Transverse colon (tissue), 4 donors: ENCODE measurements around the gene VKORC1. TPM values are rescaled to one million over a fixed set of nuclear protein-coding genes. Genes with fewer than 3 reads are reported as not detected.

Experiments used
- DNase-seq: peaks from one replicate; pipeline ENCODE4 v3.0.0-alpha.2; 2019
- H3K27ac ChIP-seq, 4 donors: fragments of 200-600 bp; sonication (generic); 2 replicates each; pipeline ENCODE4 v1.5.1; 2016 to 2018; ENCODE audit warnings: inconsistent platforms in 4 of 4
- H3K27me3 ChIP-seq: fragments of 200-600 bp; sonication (generic); 2 replicates; pipeline ENCODE4 v1.5.1; 2017; ENCODE audit warnings: inconsistent platforms
- H3K36me3 ChIP-seq, 4 donors: fragments of 200-600 bp; sonication (generic); 2 replicates each; pipeline ENCODE4 v1.5.1; 2017 to 2019; ENCODE audit warnings: inconsistent platforms in 4 of 4
- H3K4me1 ChIP-seq, 4 donors: fragments of 200-600 bp; sonication (generic); 2 replicates each; pipeline ENCODE4 v1.5.1; 2017 to 2020; ENCODE audit warnings: inconsistent platforms in 4 of 4
- H3K4me3 ChIP-seq, 4 donors: fragments of 200-600 bp; sonication (generic); 1 replicate in 1 of 4; 2 replicates in 3 of 4; pipeline versions ENCODE4 v1.5.1 to v1.6.1; 2017 to 2019; ENCODE audit warnings: inconsistent platforms in 4 of 4
- H3K9me3 ChIP-seq, 2 donors: fragments of 200-600 bp; sonication (generic); 2 replicates each; pipeline ENCODE4 v1.5.1; 2017 to 2019; ENCODE audit warnings: inconsistent platforms in 2 of 2
- CTCF ChIP-seq, 5 experiments: fragments of 200-600 bp in 3 of 5; fragments of 450-650 bp in 2 of 5; sonication (generic) in 3 of 5; IDR thresholded peaks; 1 replicate in 2 of 5; 2 replicates in 3 of 5; pipeline ENCODE4 v1.5.1; 2016 to 2017; ENCODE audit warnings: antibody characterized with exemption in 5 of 5, inconsistent platforms in 3 of 5, mild to moderate bottlenecking in 2 of 5, moderate library complexity in 1 of 5
- EP300 ChIP-seq: sonication (generic); formaldehyde crosslinking; IDR thresholded peaks from one replicate; pipeline ENCODE4 v1.6.1; 2017; ENCODE audit warnings: antibody characterized with exemption, low read depth
- POLR2A ChIP-seq: fragments of 450-650 bp; IDR thresholded peaks from one replicate; pipeline ENCODE4 v1.6.1; 2016; ENCODE audit warnings: antibody characterized with exemption, mild to moderate bottlenecking, moderate library complexity
- POLR2AphosphoS5 ChIP-seq, 3 donors: sonication (generic); formaldehyde crosslinking; IDR thresholded peaks; one replicate each; pipeline ENCODE4 v1.6.1; 2016; ENCODE audit warnings: antibody characterized with exemption in 3 of 3
- WGBS, 2 donors: methylation state at CpG; one replicate each; pipeline ENCODE4 v1.1.5; 2018; ENCODE audit warnings: low coverage in 1 of 2; 5-methylcytosine and 5-hydroxymethylcytosine counted together
- in situ Hi-C, 4 donors: fragments of 200-750 bp; cut with MboI; loops; one replicate each; pipeline versions ENCODE4 v1.15.0 to v1.15.1; 2017; ENCODE audit warnings: low sequenced_read_pairs in 3 of 4, low pct_ligation_motif_present in 1 of 4, low pct_unique_long_range_greater_than_20kb in 1 of 4
- intact Hi-C: fragments of 100-400 bp; cut with DNase I; formaldehyde crosslinking; loops from one replicate; pipeline ENCODE4 v1.15.1; 2023; ENCODE audit warnings: low total_unique reads
- total RNA-seq, 4 donors: library from RNA; depleted of rRNA; stranded (reverse); fragments of >200 nt; gene quantifications; one replicate each; pipeline ENCODE4 v1.1.0, GENCODE V29; 2016

The VKORC1 gene
- total RNA-seq, 4 donors from 2014 or later: 29.5 to 89.0 (median 72.0) TPM

GRCh38 chr16:31117384-31118222, 23.0 kb upstream of the VKORC1 start, which contains the start of gene KAT8:
KAT8 (plus strand) TSS chr16:31117664; CDS start chr16:31117682, 18 bp downstream.
- peaks cover 12 to 57% (median 34%) of the 10 kb centered on the region in 4 donors for H3K4me1 ChIP-seq

GRCh38 chr16:31114468-31114867, 19.9 kb upstream of the VKORC1 start:
- Histone ChIP-seq H3K4me3 (no peak overlapping the region), H3K27me3 (no peaks in the 10 kb centered on the region), H3K27ac (peak overlapping the region; percentile 92 to 100 (median 96)), H3K4me1 (peaks cover 12 to 59% (median 35%) of the 10 kb centered on the region in 4 donors), H3K9me3 (no peaks in the 10 kb centered on the region), H3K36me3 (peaks cover 0 to 5% (median 3%) of the 10 kb centered on the region in 4 donors)
- TF ChIP-seq POLR2AphosphoS5 (IDR thresholded peaks at IDR 0.05): peak in 1 of 3 donors; percentile 39
- TF ChIP-seq POLR2A: no peak
- intact Hi-C loops: no loop called here
- 20 to 47% methylated on average over 1 to 8 of the region's 8 CpGs for WGBS, 2 donors
- in situ Hi-C loops: no loop called here
- no peak for DNase-seq

More at GRCh38 chr16:31117384-31118222, 23.0 kb upstream of the VKORC1 start, which contains the start of gene KAT8:
- intact Hi-C loops (no loop called here), in situ Hi-C loops (no loop called here)
- peak; percentile 99 for DNase-seq
- Histone ChIP-seq H3K27me3 (no peaks in the 10 kb centered on the region), H3K4me3 (peak within 1 kb of the TSS; percentile 68 to 92 (median 79)), H3K27ac (peak within 1 kb of the TSS; percentile 92 to 100 (median 96)), H3K9me3 (no peaks in the 10 kb centered on the region), H3K36me3 (peaks cover 0 to 29% (median 11%) of the 10 kb centered on the region in 4 donors)
- TF ChIP-seq POLR2A (peak; percentile 95), POLR2AphosphoS5 (IDR thresholded peaks at IDR 0.05) (peak; percentile 90 to 98 (median 98)), CTCF (IDR thresholded peaks at IDR 0.05) (no peak), EP300 (peak; percentile 80)
- WGBS, 2 donors: 0% methylated on average over 17 to 64 of the region's 68 CpGs

- Histone ChIP-seq H3K27me3 (no peaks in the 10 kb centered on the region), H3K9me3 (no peaks in the 10 kb centered on the region), H3K4me1 (peaks cover 5 to 60% (median 35%) of the 10 kb centered on the region in 4 donors), H3K36me3 (peaks cover 0 to 5% (median 3%) of the 10 kb centered on the region in 4 donors), H3K4me3 (no peak overlapping the region), H3K27ac (peak overlapping the region; percentile 92 to 100 (median 96))
- intact Hi-C loops (no loop called here), in situ Hi-C loops (no loop called here)
- no peak for DNase-seq
- TF ChIP-seq CTCF (IDR thresholded peaks at IDR 0.05) (no peak), POLR2AphosphoS5 (IDR thresholded peaks at IDR 0.05) (no peak), EP300 (no peak), POLR2A (no peak)
- WGBS, 2 donors: 61 to 80% methylated on average over 1 to 5 of the region's 5 CpGs
These were observed 18.8 kb upstream of the VKORC1 start for GRCh38 chr16:31113121-31114120.

GRCh38 chr16:31112711-31113110, 18.1 kb upstream of the VKORC1 start:
- peaks cover 0 to 5% (median 3%) of the 10 kb centered on the region in 4 donors for H3K36me3 ChIP-seq
- intact Hi-C loops (no loop called here), in situ Hi-C loops (no loop called here)
- H3K27me3 ChIP-seq: no peaks in the 10 kb centered on the region
- H3K9me3 ChIP-seq: no peaks in the 10 kb centered on the region
- WGBS, 2 donors: 82% methylated on average over 2 of the region's 2 CpGs; no CpG with 5 or more reads in 1 of the 2 donors
- peaks cover 8 to 59% (median 35%) of the 10 kb centered on the region in 4 donors for H3K4me1 ChIP-seq
- TF ChIP-seq POLR2A: no peak
- TF ChIP-seq POLR2AphosphoS5 (IDR thresholded peaks at IDR 0.05): no peak
- no peak for TF ChIP-seq EP300
- no peak for TF ChIP-seq CTCF (IDR thresholded peaks at IDR 0.05)
- DNase-seq: no peak
- no peak overlapping the region for H3K4me3 ChIP-seq
- H3K27ac ChIP-seq: peak overlapping the region; percentile 92 to 100 (median 96)
